Esophagus muscularis mucosa (tissue), 4 donors: ENCODE data around the gene API5. TPM values are rescaled to one million over a fixed set of nuclear protein-coding genes. Genes with fewer than 3 reads are reported as not detected.
A peak's percentile ranks its signal among the peaks of the same experiment; 100 is the strongest.

Experiments used
- DNase-seq: peaks from one replicate; pipeline ENCODE4 v3.0.0-alpha.2; 2017; ENCODE audit errors: extremely low spot score
- H3K27ac ChIP-seq, 4 donors: fragments of 200-600 bp; sonication (generic); replicated peaks in 1 of 4; 1 replicate in 3 of 4; 2 replicates in 1 of 4; pipeline ENCODE4 v1.5.1; 2016 to 2019; ENCODE audit warnings: mild to moderate bottlenecking in 1 of 4
- H3K27me3 ChIP-seq, 4 donors: fragments of 200-600 bp; sonication (generic); one replicate each; pipeline versions ENCODE4 v1.5.1 to v1.6.0; 2016 to 2019
- H3K36me3 ChIP-seq, 4 donors: fragments of 200-600 bp; sonication (generic); one replicate each; pipeline ENCODE4 v1.5.1; 2016 to 2019
- H3K4me1 ChIP-seq, 4 donors: fragments of 200-600 bp; sonication (generic); one replicate each; pipeline ENCODE4 v1.5.1; 2016 to 2019
- H3K4me3 ChIP-seq, 4 donors: fragments of 200-600 bp; sonication (generic); 1 replicate in 2 of 4; 2 replicates in 2 of 4; pipeline ENCODE4 v1.5.1; 2016 to 2019; ENCODE audit warnings: mild to moderate bottlenecking in 4 of 4, moderate library complexity in 1 of 4
- H3K9me3 ChIP-seq, 4 donors: fragments of 200-600 bp; sonication (generic); 1 replicate in 3 of 4; 2 replicates in 1 of 4; pipeline ENCODE4 v1.5.1; 2016 to 2019
- EP300 ChIP-seq: sonication (generic); formaldehyde crosslinking; IDR thresholded peaks from one replicate; pipeline ENCODE4 v1.6.1; 2017; ENCODE audit warnings: antibody characterized with exemption
- POLR2A ChIP-seq: fragments of 450-650 bp; IDR thresholded peaks from one replicate; pipeline ENCODE4 v1.6.1; 2017; ENCODE audit warnings: antibody characterized with exemption, moderate library complexity, mild to moderate bottlenecking, low read depth
- POLR2AphosphoS5 ChIP-seq, 2 donors: sonication (generic); formaldehyde crosslinking; IDR thresholded peaks; one replicate each; pipeline ENCODE4 v1.6.1; 2017; ENCODE audit warnings: antibody characterized with exemption in 2 of 2
- WGBS: methylation state at CpG from one replicate; pipeline ENCODE4 v1.1.5; 2018; 5-methylcytosine and 5-hydroxymethylcytosine counted together
- intact Hi-C: fragments of 100-400 bp; cut with DNase I; formaldehyde crosslinking; loops from one replicate; pipeline ENCODE4 v1.15.1; 2023
- total RNA-seq, 4 donors: library from RNA; depleted of rRNA; stranded (reverse); fragments of >200 nt; gene quantifications; one replicate each; pipeline versions ENCODE4 v1.1.0 to v1.2.1, GENCODE V29; 2016
- TF ChIP-seq, protein P1 (sequence below), 3 experiments: fragments of 200-600 bp in 2 of 3; fragments of 450-650 bp in 1 of 3; sonication (generic) in 2 of 3; IDR thresholded peaks; one replicate each; pipeline ENCODE4 v1.5.1; 2017 to 2019; ENCODE audit warnings: antibody characterized with exemption in 3 of 3, mild to moderate bottlenecking in 2 of 3, moderate library complexity in 1 of 3

Gene API5
- total RNA-seq, 4 donors from 2014 or later = 84.4 to 105 (median 91.9) TPM

- H3K4me1 ChIP-seq = no peaks in the 10 kb centered on the region
- peak; percentile 81 for DNase-seq
- no peaks in the 10 kb centered on the region for H3K9me3 ChIP-seq
- H3K27me3 ChIP-seq = peaks cover 0 to 19% (median 0%) of the 10 kb centered on the region in 4 donors
- TF ChIP-seq, protein P1, sequence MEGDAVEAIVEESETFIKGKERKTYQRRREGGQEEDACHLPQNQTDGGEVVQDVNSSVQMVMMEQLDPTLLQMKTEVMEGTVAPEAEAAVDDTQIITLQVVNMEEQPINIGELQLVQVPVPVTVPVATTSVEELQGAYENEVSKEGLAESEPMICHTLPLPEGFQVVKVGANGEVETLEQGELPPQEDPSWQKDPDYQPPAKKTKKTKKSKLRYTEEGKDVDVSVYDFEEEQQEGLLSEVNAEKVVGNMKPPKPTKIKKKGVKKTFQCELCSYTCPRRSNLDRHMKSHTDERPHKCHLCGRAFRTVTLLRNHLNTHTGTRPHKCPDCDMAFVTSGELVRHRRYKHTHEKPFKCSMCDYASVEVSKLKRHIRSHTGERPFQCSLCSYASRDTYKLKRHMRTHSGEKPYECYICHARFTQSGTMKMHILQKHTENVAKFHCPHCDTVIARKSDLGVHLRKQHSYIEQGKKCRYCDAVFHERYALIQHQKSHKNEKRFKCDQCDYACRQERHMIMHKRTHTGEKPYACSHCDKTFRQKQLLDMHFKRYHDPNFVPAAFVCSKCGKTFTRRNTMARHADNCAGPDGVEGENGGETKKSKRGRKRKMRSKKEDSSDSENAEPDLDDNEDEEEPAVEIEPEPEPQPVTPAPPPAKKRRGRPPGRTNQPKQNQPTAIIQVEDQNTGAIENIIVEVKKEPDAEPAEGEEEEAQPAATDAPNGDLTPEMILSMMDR (IDR thresholded peaks at IDR 0.05) = no peak
- TF ChIP-seq EP300 (no peak), POLR2A (no peak), POLR2AphosphoS5 (IDR thresholded peaks at IDR 0.05) (no peak)
- intact Hi-C loops = no loop called here
- WGBS = 93% methylated on average over 3 of the region's 3 CpGs
- no peak overlapping the region for H3K4me3 ChIP-seq
- no peak overlapping the region for H3K27ac ChIP-seq
- no peaks in the 10 kb centered on the region for H3K36me3 ChIP-seq
Observed at GRCh38 chr11:43289368-43289767, 22.4 kb upstream of the API5 start.

DNA sequence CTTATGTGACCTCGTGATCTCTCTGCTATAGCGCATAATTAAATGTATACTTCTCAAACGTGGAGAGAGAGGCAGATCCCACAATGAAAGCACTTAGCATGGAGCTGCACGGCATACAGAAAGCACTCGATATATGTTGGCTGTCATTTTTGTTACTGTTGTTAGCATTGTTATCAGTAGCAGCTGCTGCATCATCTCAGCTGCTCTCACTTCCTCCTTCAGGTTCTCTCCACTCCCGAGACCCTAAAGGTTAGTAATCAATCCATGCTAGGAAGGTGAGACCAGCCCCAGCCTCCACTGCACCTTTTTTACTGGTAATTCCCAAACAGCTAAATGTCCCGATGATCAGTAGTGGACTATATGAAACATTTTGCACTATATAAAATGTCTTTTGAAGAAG lies 13.4 kb upstream of the API5 start:
- peaks cover 0 to 14% (median 0%) of the 10 kb centered on the region in 4 donors for H3K27me3 ChIP-seq
- TF ChIP-seq EP300 = no peak
- no peak for TF ChIP-seq POLR2A
- TF ChIP-seq, protein P1 (IDR thresholded peaks at IDR 0.05) = no peak
- TF ChIP-seq POLR2AphosphoS5 (IDR thresholded peaks at IDR 0.05) = no peak
- no peak for DNase-seq
- intact Hi-C loops = no loop called here
- H3K9me3 ChIP-seq = peaks cover 0 to 13% (median 3%) of the 10 kb centered on the region in 4 donors
- H3K4me3 ChIP-seq = no peak overlapping the region
- H3K4me1 ChIP-seq = no peaks in the 10 kb centered on the region
- no peaks in the 10 kb centered on the region for H3K36me3 ChIP-seq
- no peak overlapping the region for H3K27ac ChIP-seq
- WGBS = 72% methylated on average over 7 of the region's 7 CpGs

DNA sequence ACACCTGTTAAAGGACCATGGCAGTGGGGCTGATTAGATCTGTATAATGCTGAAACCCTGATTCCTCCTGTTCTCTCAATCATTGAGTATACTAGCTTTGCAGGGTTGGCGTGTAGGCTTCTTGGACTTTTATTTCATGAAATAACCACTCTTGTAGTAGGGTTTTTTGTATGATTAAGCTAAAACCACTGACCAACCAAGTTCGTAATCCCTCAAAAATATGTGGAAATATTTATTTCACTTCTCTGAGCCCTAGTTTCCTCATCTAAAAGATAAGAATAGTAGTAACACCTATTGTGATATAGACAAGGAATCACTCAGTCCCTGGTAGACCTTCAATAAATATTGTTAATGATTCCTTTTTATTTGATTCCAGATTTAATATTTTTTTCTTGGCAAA lies 4.2 kb downstream of the API5 start:
- WGBS = 93% methylated on average over 2 of the region's 2 CpGs
- no peak for DNase-seq
- TF ChIP-seq POLR2A (no peak), EP300 (no peak), POLR2AphosphoS5 (IDR thresholded peaks at IDR 0.05) (no peak)
- TF ChIP-seq, protein P1 (IDR thresholded peaks at IDR 0.05) = no peak
- no peak overlapping the region for H3K27ac ChIP-seq
- intact Hi-C loops = no loop called here
- H3K27me3 ChIP-seq = no peaks in the 10 kb centered on the region
- no peaks in the 10 kb centered on the region for H3K9me3 ChIP-seq
- peaks cover 15 to 46% (median 33%) of the 10 kb centered on the region in 4 donors for H3K4me1 ChIP-seq
- H3K36me3 ChIP-seq = peaks cover 7 to 32% (median 20%) of the 10 kb centered on the region in 4 donors
- H3K4me3 ChIP-seq = no peak overlapping the region

GRCh38 chr11:43316451-43316850 lies 4.7 kb downstream of the API5 start:
- Histone ChIP-seq H3K27ac (no peak overlapping the region), H3K27me3 (no peaks in the 10 kb centered on the region), H3K36me3 (peaks cover 10 to 37% (median 25%) of the 10 kb centered on the region in 4 donors), H3K4me1 (peaks cover 15 to 46% (median 32%) of the 10 kb centered on the region in 4 donors), H3K9me3 (no peaks in the 10 kb centered on the region), H3K4me3 (no peak overlapping the region)
- TF ChIP-seq POLR2AphosphoS5 (IDR thresholded peaks at IDR 0.05) = no peak
- no peak for TF ChIP-seq POLR2A
- no peak for TF ChIP-seq EP300
- no peak for DNase-seq
- intact Hi-C loops = no loop called here
- 90% methylated on average over 6 of the region's 6 CpGs for WGBS

DNA sequence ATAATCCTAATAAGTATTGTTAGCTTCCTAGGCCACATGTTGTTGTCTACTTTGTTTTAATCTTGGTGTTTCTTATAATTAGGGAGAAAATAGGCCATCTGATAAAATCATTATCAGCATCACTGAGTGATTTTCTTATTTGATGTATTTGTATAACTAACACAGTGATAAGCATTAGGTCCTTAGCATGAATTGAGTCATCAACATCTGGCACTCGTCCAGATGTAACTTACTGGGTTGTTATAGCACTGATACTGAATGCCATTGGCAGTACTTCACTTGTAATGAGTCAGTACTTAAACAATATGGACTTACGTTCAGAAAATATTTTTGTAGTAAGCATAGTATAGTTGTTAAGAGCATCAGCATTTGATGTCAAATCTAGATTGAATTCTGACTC lies 16.2 kb downstream of the API5 start:
- WGBS = 47% methylated on average over 2 of the region's 2 CpGs
- no peaks in the 10 kb centered on the region for H3K9me3 ChIP-seq
- H3K27me3 ChIP-seq = no peaks in the 10 kb centered on the region
- H3K36me3 ChIP-seq = peaks cover 64 to 99% (median 96%) of the 10 kb centered on the region in 4 donors
- H3K4me1 ChIP-seq = no peaks in the 10 kb centered on the region
- no peak overlapping the region for H3K4me3 ChIP-seq
- no peak overlapping the region for H3K27ac ChIP-seq
- no peak for DNase-seq
- intact Hi-C loops = no loop called here
- TF ChIP-seq POLR2A (no peak), POLR2AphosphoS5 (IDR thresholded peaks at IDR 0.05) (no peak), EP300 (no peak)
- TF ChIP-seq, protein P1 (IDR thresholded peaks at IDR 0.05) = no peak
